Endothelial cell of umbilical vein (primary cell): Measurements from ENCODE around the gene MIR17HG. TPM values are rescaled to one million over a fixed set of nuclear protein-coding genes. Genes with fewer than 3 reads are reported as not detected.
"Not testable (repeated sequence)": the region's sequence is repeated elsewhere in the genome, so short reads cannot be mapped to it uniquely, and the experiment has no call there.

Experiments
- BruUV-seq: library from RNA; stranded (reverse); fragments of 400-500 nt; replicated peaks from 2 replicates; lab custom pipeline; 2021; lab: Mats Ljungman, UMichigan
- CTCF ChIA-PET: fragments of 300-600, 350-600 bp; sonication (Branson Sonifier 250); formaldehyde crosslinking; loops from one replicate; lab custom pipeline; 2021; ENCODE audit warnings: antibody characterized with exemption, inconsistent platforms; lab: Charles Lee
- POLR2A ChIA-PET: fragments of 300-600, 350-600 bp; sonication (Branson Sonifier 250); formaldehyde crosslinking; loops from one replicate; lab custom pipeline; 2021; ENCODE audit warnings: antibody characterized with exemption, inconsistent platforms; lab: Charles Lee
- DNase-seq: peaks from one replicate; pipeline ENCODE4 v3.0.0-alpha.2; 2011; ENCODE audit warnings: low read depth, low spot score
- FAIRE-seq: peaks from 2 replicates; lab custom pipeline; 2011; peaks lifted over from hg19 to GRCh38; lab: Jason Lieb, UNC
- H2AFZ ChIP-seq: 2 replicates; pipeline ENCODE4 v1.6.0; 2012; ENCODE audit warnings: low read depth, low read length, control low read depth, inconsistent platforms
- H3K27ac ChIP-seq: 2 replicates; pipeline ENCODE4 v1.5.1; 2011; ENCODE audit warnings: low read depth, mild to moderate bottlenecking, control low read depth, low read length, moderate library complexity; ENCODE audit not compliant: insufficient read depth
- H3K27me3 ChIP-seq, 2 experiments: 2 replicates each; pipeline versions ENCODE4 v1.6.0 to v1.6.1; 2011; ENCODE audit warnings: low read length in 2 of 2, mixed read lengths in 1 of 2; ENCODE audit not compliant: control insufficient read depth in 2 of 2, insufficient read depth in 2 of 2
- H3K36me3 ChIP-seq, 2 experiments: 2 replicates in 1 of 2; 3 replicates in 1 of 2; pipeline ENCODE4 v1.5.1; 2011; ENCODE audit warnings: low read length in 2 of 2, mild to moderate bottlenecking in 1 of 2, moderate library complexity in 1 of 2; ENCODE audit not compliant: control insufficient read depth in 2 of 2, insufficient read depth in 2 of 2; ENCODE audit errors: extremely low read depth in 1 of 2
- H3K4me1 ChIP-seq: 3 replicates; pipeline ENCODE4 v1.5.1; 2011; ENCODE audit warnings: mild to moderate bottlenecking, low read length; ENCODE audit not compliant: control insufficient read depth, insufficient read depth; ENCODE audit errors: extremely low read depth
- H3K4me2 ChIP-seq: 2 replicates; pipeline ENCODE4 v1.6.1; 2011; ENCODE audit warnings: low read length, control low read depth, mixed read lengths; ENCODE audit not compliant: insufficient read depth
- H3K4me3 ChIP-seq, 3 experiments: fragments of 200-600 bp in 1 of 3; sonication (generic), shearing (Covaris generic) in 1 of 3; replicated peaks in 1 of 3; 2 replicates each; pipeline ENCODE4 v1.5.1; 2011 to 2016; ENCODE audit warnings: control low read depth in 3 of 3, low read length in 3 of 3, mild to moderate bottlenecking in 2 of 3, inconsistent platforms in 1 of 3, low read depth in 1 of 3, moderate library complexity in 1 of 3; ENCODE audit not compliant: insufficient read depth in 1 of 3
- H3K79me2 ChIP-seq: 2 replicates; pipeline ENCODE4 v1.6.0; 2012; ENCODE audit warnings: low read length, inconsistent platforms; ENCODE audit not compliant: control insufficient read depth, insufficient read depth
- H3K9ac ChIP-seq: replicated peaks from 2 replicates; pipeline ENCODE3; 2011; ENCODE audit warnings: low read length, control low read depth; ENCODE audit not compliant: insufficient read depth; ENCODE audit errors: extremely low read depth
- H3K9me1 ChIP-seq: replicated peaks from 3 replicates; pipeline ENCODE4 v1.6.0; 2011; ENCODE audit warnings: mild to moderate bottlenecking, low read length; ENCODE audit not compliant: control insufficient read depth, insufficient read depth; ENCODE audit errors: extremely low read depth
- H3K9me3 ChIP-seq: replicated peaks from 2 replicates; pipeline ENCODE4 v1.5.1; 2012; ENCODE audit warnings: low read length, inconsistent platforms; ENCODE audit not compliant: control insufficient read depth, insufficient read depth
- H4K20me1 ChIP-seq: replicated peaks from 2 replicates; pipeline ENCODE3; 2011; ENCODE audit warnings: mild to moderate bottlenecking, low read length; ENCODE audit not compliant: control insufficient read depth, insufficient read depth; ENCODE audit errors: extremely low read depth
- EZH2 ChIP-seq: IDR thresholded peaks from 2 replicates; pipeline ENCODE4 v1.6.1; 2012; ENCODE audit warnings: borderline replicate concordance, low read depth, mild to moderate bottlenecking, moderate library complexity, low read length, inconsistent platforms; ENCODE audit not compliant: severe bottlenecking
- FOS ChIP-seq: IDR thresholded peaks from 2 replicates; pipeline ENCODE4 v1.6.1; 2011; ENCODE audit warnings: mild to moderate bottlenecking, low read length, moderate library complexity, borderline replicate concordance; ENCODE audit not compliant: insufficient read depth
- GATA2 ChIP-seq: IDR thresholded peaks from 2 replicates; pipeline ENCODE4 v1.7.0; 2011; ENCODE audit warnings: low read depth, mild to moderate bottlenecking, moderate library complexity, mixed read lengths, low read length; ENCODE audit not compliant: insufficient read length, insufficient read depth
- JUN ChIP-seq: IDR thresholded peaks from 2 replicates; pipeline ENCODE4 v1.6.1; 2011; ENCODE audit warnings: borderline replicate concordance, low read depth; ENCODE audit not compliant: insufficient read length, insufficient read depth
- MAX ChIP-seq: IDR thresholded peaks from 2 replicates; pipeline ENCODE4 v1.6.1; 2011; ENCODE audit not compliant: insufficient read depth, insufficient read length
- MYC ChIP-seq: IDR thresholded peaks from one replicate; pipeline ENCODE4 v1.6.1; 2011; ENCODE audit warnings: mild to moderate bottlenecking, low read depth, low read length
- POLR2A ChIP-seq: IDR thresholded peaks from 2 replicates; pipeline ENCODE4 v1.6.1; 2012; ENCODE audit warnings: low read depth, mild to moderate bottlenecking, control low read depth, low read length
- POLR2AphosphoS5 ChIP-seq: IDR thresholded peaks from 2 replicates; pipeline ENCODE4 v1.6.1; 2012; ENCODE audit warnings: low read depth, mild to moderate bottlenecking, control low read depth, low read length, moderate library complexity; ENCODE audit not compliant: insufficient read depth
- dilution Hi-C: fragments of 300-500 bp; cut with MboI; formaldehyde crosslinking; loops from one replicate; pipeline ENCODE4 v1.15.0; 2019; ENCODE audit warnings: low sequenced_read_pairs; ENCODE audit not compliant: extremely low pct_ligation_motif_present
- intact Hi-C: fragments of 100-400 bp; cut with micrococcal nuclease; formaldehyde crosslinking; loops from one replicate; pipeline ENCODE4 v1.10.0; 2022
- polyA plus RNA-seq, 4 experiments: library from polyadenylated mRNA; depleted of rRNA in 3 of 4; stranded (reverse) in 3 of 4; unstranded in 1 of 4; fragments of >200 nt; gene quantifications; 2 replicates each; pipeline versions ENCODE4 v1.2.1 to v1.2.3, GENCODE V29; 2011 to 2012; ENCODE audit warnings: missing spikeins in 1 of 4
- total RNA-seq: library from RNA; stranded (reverse); gene quantifications from 2 replicates; pipeline ENCODE4 v1.2.3, GENCODE V29; 2021
- TF ChIP-seq, protein P1 (sequence below), 2 donors: IDR thresholded peaks; 1 replicate in 1 of 2; 2 replicates in 1 of 2; pipeline ENCODE4 v1.5.1; 2011; ENCODE audit warnings: low read length in 2 of 2, mild to moderate bottlenecking in 2 of 2, moderate library complexity in 2 of 2, control low read depth in 1 of 2, inconsistent platforms in 1 of 2, low read depth in 1 of 2; ENCODE audit not compliant: insufficient read depth in 1 of 2; ENCODE audit errors: extremely low read depth in 1 of 2

Gene MIR17HG
- total and polyA plus RNA-seq, 2 donors (not counting 3 experiments of a cell fraction or from before 2014, with no cell fraction given): 1.8 to 9.5 TPM

DNA sequence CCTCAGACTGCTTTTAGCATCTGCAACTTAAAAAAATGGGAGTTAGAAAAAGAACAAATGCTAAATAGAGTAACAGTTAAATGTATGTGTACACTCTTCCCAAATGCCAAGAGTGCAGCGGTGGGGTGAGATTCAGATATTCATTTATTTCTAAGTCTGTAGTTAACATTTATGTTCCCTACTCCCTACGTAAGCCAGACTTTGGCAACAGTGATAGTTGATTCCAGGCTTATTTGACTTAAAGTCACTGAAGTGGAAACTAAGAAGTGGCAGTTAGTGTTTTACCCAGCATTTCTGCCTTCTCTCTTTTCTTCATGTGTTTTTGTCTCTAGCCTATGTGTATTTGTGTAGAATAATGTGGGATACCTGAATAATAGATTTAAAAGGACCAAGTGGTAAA, 4.5 kb downstream of the MIR17HG start:
- no TSS peak for BruUV-seq
- Histone ChIP-seq H3K4me3 (no peak overlapping the region), H3K36me3 (peaks cover 7 to 54% of the 10 kb centered on the region in 2 experiments), H3K4me1 (peaks cover 19% of the 10 kb centered on the region), H3K9me3 (no peaks in the 10 kb centered on the region), H3K27ac (no peak overlapping the region), H3K9me1 (no peaks in the 10 kb centered on the region), H3K27me3 (peaks cover 0 to 1% of the 10 kb centered on the region in 2 experiments), H4K20me1 (peaks cover 24% of the 10 kb centered on the region), H3K9ac (no peak overlapping the region), H2AFZ (no peak overlapping the region), H3K4me2 (peak overlapping the region; percentile 16), H3K79me2 (peaks cover 54% of the 10 kb centered on the region)
- DNase-seq (no peak), FAIRE-seq (no peak)
- ChIA-PET CTCF (no interaction called here), POLR2A (no interaction called here)
- TF ChIP-seq EZH2 (no peak), GATA2 (no peak), MAX (no peak), FOS (no peak), JUN (no peak), MYC (no peak), POLR2AphosphoS5 (no peak), POLR2A (no peak)
- TF ChIP-seq, protein P1, sequence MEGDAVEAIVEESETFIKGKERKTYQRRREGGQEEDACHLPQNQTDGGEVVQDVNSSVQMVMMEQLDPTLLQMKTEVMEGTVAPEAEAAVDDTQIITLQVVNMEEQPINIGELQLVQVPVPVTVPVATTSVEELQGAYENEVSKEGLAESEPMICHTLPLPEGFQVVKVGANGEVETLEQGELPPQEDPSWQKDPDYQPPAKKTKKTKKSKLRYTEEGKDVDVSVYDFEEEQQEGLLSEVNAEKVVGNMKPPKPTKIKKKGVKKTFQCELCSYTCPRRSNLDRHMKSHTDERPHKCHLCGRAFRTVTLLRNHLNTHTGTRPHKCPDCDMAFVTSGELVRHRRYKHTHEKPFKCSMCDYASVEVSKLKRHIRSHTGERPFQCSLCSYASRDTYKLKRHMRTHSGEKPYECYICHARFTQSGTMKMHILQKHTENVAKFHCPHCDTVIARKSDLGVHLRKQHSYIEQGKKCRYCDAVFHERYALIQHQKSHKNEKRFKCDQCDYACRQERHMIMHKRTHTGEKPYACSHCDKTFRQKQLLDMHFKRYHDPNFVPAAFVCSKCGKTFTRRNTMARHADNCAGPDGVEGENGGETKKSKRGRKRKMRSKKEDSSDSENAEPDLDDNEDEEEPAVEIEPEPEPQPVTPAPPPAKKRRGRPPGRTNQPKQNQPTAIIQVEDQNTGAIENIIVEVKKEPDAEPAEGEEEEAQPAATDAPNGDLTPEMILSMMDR (IDR thresholded peaks at IDR 0.05; ENCODE audit: extremely low read depth in 1 of 2, insufficient read depth in 1 of 2, low read depth in 1 of 2, low read length in 2 of 2): no peak
- intact Hi-C loops (no loop called here), dilution Hi-C loops (no loop called here)

GRCh38 chr13:91352891-91353290, 5.4 kb downstream of the MIR17HG start:
- Histone ChIP-seq H3K36me3 (peaks cover 7 to 62% of the 10 kb centered on the region in 2 experiments), H3K79me2 (peaks cover 51% of the 10 kb centered on the region), H4K20me1 (peaks cover 24% of the 10 kb centered on the region), H3K4me1 (peaks cover 18% of the 10 kb centered on the region)
- H2AFZ ChIP-seq, H3K27me3 ChIP-seq, dilution Hi-C loops, H3K9ac ChIP-seq, DNase-seq, POLR2A ChIA-PET, H3K27ac ChIP-seq, H3K4me3 ChIP-seq, H3K4me2 ChIP-seq, H3K9me3 ChIP-seq, CTCF ChIA-PET, BruUV-seq, H3K9me1 ChIP-seq, intact Hi-C loops, FAIRE-seq: not testable (repeated sequence)
